Sigmoid colon (tissue), 7 donors: ENCODE data around the gene NFE2L1. TPM values are rescaled to one million over a fixed set of nuclear protein-coding genes. Genes with fewer than 3 reads are reported as not detected.

Experiments used
- DNase-seq: peaks from one replicate; pipeline ENCODE4 v3.0.0-alpha.2; 2019
- H3K27ac ChIP-seq, 4 donors: fragments of 200-600 bp; sonication (generic); one replicate each; pipeline ENCODE4 v1.5.1; 2016 to 2019; ENCODE audit warnings: mild to moderate bottlenecking in 1 of 4
- H3K27me3 ChIP-seq, 3 donors: fragments of 200-600 bp; sonication (generic); one replicate each; pipeline ENCODE4 v1.5.1; 2019; ENCODE audit warnings: mild to moderate bottlenecking in 1 of 3
- H3K36me3 ChIP-seq, 4 donors: fragments of 200-600 bp; sonication (generic); one replicate each; pipeline ENCODE4 v1.5.1; 2016 to 2019
- H3K4me1 ChIP-seq, 4 donors: fragments of 200-600 bp; sonication (generic); one replicate each; pipeline ENCODE4 v1.5.1; 2017 to 2019
- H3K4me3 ChIP-seq, 4 donors: fragments of 200-600 bp; sonication (generic); one replicate each; pipeline ENCODE4 v1.5.1; 2017 to 2019; ENCODE audit warnings: mild to moderate bottlenecking in 2 of 4, moderate library complexity in 1 of 4
- H3K9me3 ChIP-seq, 4 donors: fragments of 200-600 bp in 3 of 4; sonication (generic) in 3 of 4; one replicate each; pipeline versions ENCODE4 v1.5.1 to v1.6.1; 2013 to 2019
- CTCF ChIP-seq, 4 experiments: fragments of 450-650 bp in 3 of 4; fragments of 200-600 bp in 1 of 4; IDR thresholded peaks; one replicate each; pipeline ENCODE4 v1.5.1; 2016 to 2019; ENCODE audit warnings: antibody characterized with exemption in 4 of 4, mild to moderate bottlenecking in 3 of 4, moderate library complexity in 2 of 4
- EP300 ChIP-seq, 4 donors: sonication (generic); formaldehyde crosslinking; IDR thresholded peaks; one replicate each; pipeline ENCODE4 v1.6.1; 2017; ENCODE audit warnings: antibody characterized with exemption in 4 of 4
- POLR2A ChIP-seq, 2 donors: fragments of 450-650 bp; IDR thresholded peaks; one replicate each; pipeline ENCODE4 v1.6.1; 2016; ENCODE audit warnings: antibody characterized with exemption in 2 of 2, mild to moderate bottlenecking in 2 of 2, moderate library complexity in 2 of 2
- POLR2AphosphoS5 ChIP-seq, 4 donors: sonication (generic); formaldehyde crosslinking; IDR thresholded peaks; one replicate each; pipeline ENCODE4 v1.6.1; 2017; ENCODE audit warnings: antibody characterized with exemption in 4 of 4
- WGBS, 2 donors: extraction: QIAGEN DNeasy Blood & Tissue Kit; methylation state at CpG; one replicate each; pipeline ENCODE4 v1.1.7; 2013; 5-methylcytosine and 5-hydroxymethylcytosine counted together
- intact Hi-C: fragments of 100-400 bp; cut with DNase I; formaldehyde crosslinking; loops from one replicate; pipeline ENCODE4 v1.15.1; 2023
- polyA plus RNA-seq, 3 donors: library from polyadenylated mRNA; stranded (reverse); fragments of 200-250 nt; gene quantifications; one replicate each; pipeline ENCODE4 v1.2.3, GENCODE V29; 2013
- total RNA-seq, 4 donors: library from RNA; depleted of rRNA; stranded (reverse); fragments of >200 nt; gene quantifications; one replicate each; pipeline ENCODE4 v1.1.0, GENCODE V29; 2016
- donor health status: healthy with polysubstance abuse.
- donor health status: Bipolar disorder and iron deficiency.
- donor health status: healthy.

Gene NFE2L1
- total and polyA plus RNA-seq, 7 donors = 44.4 to 174 (median 134) TPM

GRCh38 chr17:48045316-48046001, 2.7 kb upstream of the NFE2L1 start:
- H3K27me3 ChIP-seq = no peaks in the 10 kb centered on the region
- peak overlapping the region in 1 of 4 donors; percentile 22 for H3K27ac ChIP-seq
- TF ChIP-seq POLR2AphosphoS5 (IDR thresholded peaks at IDR 0.05) = no peak
- TF ChIP-seq POLR2A (IDR thresholded peaks at IDR 0.05) = peak in 1 of 2 donors; percentile 10
- no peak for TF ChIP-seq EP300 (IDR thresholded peaks at IDR 0.05)
- TF ChIP-seq CTCF (IDR thresholded peaks at IDR 0.05) = no peak
- H3K4me1 ChIP-seq = peaks cover 0 to 30% (median 27%) of the 10 kb centered on the region in 4 donors
- WGBS, 2 donors = 43 to 66% methylated on average over 8 of the region's 8 CpGs
- DNase-seq = no peak
- intact Hi-C loops = no loop called here
- H3K36me3 ChIP-seq = peaks cover 0 to under 1% (median 0%) of the 10 kb centered on the region in 4 donors
- no peaks in the 10 kb centered on the region for H3K9me3 ChIP-seq
- no peak overlapping the region for H3K4me3 ChIP-seq

- no peak for TF ChIP-seq CTCF (IDR thresholded peaks at IDR 0.05)
- TF ChIP-seq POLR2A (IDR thresholded peaks at IDR 0.05) = no peak
- no peak for TF ChIP-seq EP300 (IDR thresholded peaks at IDR 0.05)
- TF ChIP-seq POLR2AphosphoS5 (IDR thresholded peaks at IDR 0.05) = no peak
- H3K27me3 ChIP-seq = no peaks in the 10 kb centered on the region
- H3K9me3 ChIP-seq = no peaks in the 10 kb centered on the region
- intact Hi-C loops = no loop called here
- DNase-seq = no peak
- H3K36me3 ChIP-seq = peaks cover 0 to 9% (median 4%) of the 10 kb centered on the region in 4 donors
- WGBS, 2 donors = 60 to 83% methylated on average over 7 of the region's 7 CpGs
- no peak overlapping the region for H3K27ac ChIP-seq
- H3K4me3 ChIP-seq = no peak overlapping the region
- peaks cover 0 to 38% (median 35%) of the 10 kb centered on the region in 4 donors for H3K4me1 ChIP-seq
These were observed 1.9 kb upstream of the NFE2L1 start for GRCh38 chr17:48046296-48046695.

- peaks cover 0 to 15% (median 6%) of the 10 kb centered on the region in 4 donors for H3K36me3 ChIP-seq
- peak overlapping the region; percentile 48 to 88 (median 83) for H3K4me3 ChIP-seq
- H3K4me1 ChIP-seq = peaks cover 0 to 48% (median 44%) of the 10 kb centered on the region in 4 donors
- no peaks in the 10 kb centered on the region for H3K9me3 ChIP-seq
- peak; percentile 41 for DNase-seq
- intact Hi-C loops = no loop called here
- no peak for TF ChIP-seq EP300 (IDR thresholded peaks at IDR 0.05)
- TF ChIP-seq CTCF (IDR thresholded peaks at IDR 0.05) = no peak
- TF ChIP-seq POLR2A (IDR thresholded peaks at IDR 0.05) = no peak
- TF ChIP-seq POLR2AphosphoS5 (IDR thresholded peaks at IDR 0.05) = no peak
- H3K27me3 ChIP-seq = no peaks in the 10 kb centered on the region
- peak overlapping the region; percentile 96 to 99 (median 98) for H3K27ac ChIP-seq
- 10 to 36% methylated on average over 26 of the region's 26 CpGs for WGBS, 2 donors
These were observed 932 bp upstream of the NFE2L1 start for GRCh38 chr17:48047113-48047740.

- no peak for TF ChIP-seq CTCF (IDR thresholded peaks at IDR 0.05)
- peak; percentile 85 to 91 (median 88) for TF ChIP-seq POLR2AphosphoS5 (IDR thresholded peaks at IDR 0.05)
- no peak for TF ChIP-seq EP300 (IDR thresholded peaks at IDR 0.05)
- TF ChIP-seq POLR2A (IDR thresholded peaks at IDR 0.05) = peak; percentile 30 to 62
- Histone ChIP-seq H3K36me3 (peaks cover 0 to 15% (median 6%) of the 10 kb centered on the region in 4 donors), H3K4me1 (peaks cover 0 to 61% (median 58%) of the 10 kb centered on the region in 4 donors), H3K9me3 (no peaks in the 10 kb centered on the region), H3K4me3 (peak overlapping the region; percentile 77 to 88 (median 83)), H3K27me3 (no peaks in the 10 kb centered on the region), H3K27ac (peak overlapping the region; percentile 96 to 99 (median 98))
- intact Hi-C loops = no loop called here
- WGBS, 2 donors = 0 to 1% methylated on average over 53 of the region's 53 CpGs
- peak; percentile 97 for DNase-seq
These were observed 396 bp downstream of the NFE2L1 start for GRCh38 chr17:48048384-48049126.
